Caco-2 (cell line): ENCODE results near the gene ZSWIM9. TPM values are rescaled to one million over a fixed set of nuclear protein-coding genes. Genes with fewer than 3 reads are reported as not detected.

Experiments used
- BruUV-seq: library from RNA; stranded (reverse); fragments of 400-500 nt; replicated peaks from 2 replicates; lab custom pipeline; 2021; lab: Mats Ljungman, UMichigan
- CTCF ChIA-PET: fragments of 300-600 bp; sonication (Branson Sonifier 250); formaldehyde crosslinking; loops from one replicate; lab custom pipeline; 2022; ENCODE audit warnings: antibody characterized with exemption; lab: Charles Lee
- POLR2A ChIA-PET: fragments of 300-600 bp; sonication (Branson Sonifier 250); formaldehyde crosslinking; loops from one replicate; lab custom pipeline; 2022; ENCODE audit warnings: antibody characterized with exemption; lab: Charles Lee
- DNase-seq, 2 experiments: peaks; one replicate each; pipeline versions ENCODE4 v3.0.0 to v3.0.0-alpha.2; 2020 to 2022
- H3K27me3 ChIP-seq: replicated peaks from 2 replicates; pipeline ENCODE4 v1.6.0; 2011; ENCODE audit warnings: low read length; ENCODE audit not compliant: control insufficient read depth, insufficient read depth
- H3K36me3 ChIP-seq: 2 replicates; pipeline ENCODE4 v1.5.1; 2011; ENCODE audit warnings: low read length; ENCODE audit not compliant: control insufficient read depth, insufficient read depth
- H3K4me1 ChIP-seq: fragments of 250-450 bp; sonication (Bioruptor Pico); 2 replicates; pipeline ENCODE4 v1.5.1; 2020; ENCODE audit warnings: mild to moderate bottlenecking
- H3K4me3 ChIP-seq: 2 replicates; pipeline ENCODE4 v1.5.1; 2011; ENCODE audit warnings: low read depth, mild to moderate bottlenecking, control low read depth, low read length
- H3K9me3 ChIP-seq: fragments of 250-450 bp; sonication (Bioruptor Pico); 2 replicates; pipeline ENCODE4 v1.5.1; 2020; ENCODE audit warnings: mild to moderate bottlenecking, moderate library complexity
- H3K27ac Mint-ChIP-seq: one replicate; pipeline ENCODE4 v1.8.0; 2022; ENCODE audit warnings: mixed read lengths; ENCODE audit not compliant: unreplicated experiment
- H3K27me3 Mint-ChIP-seq: one replicate; pipeline ENCODE4 v1.8.0; 2022; ENCODE audit warnings: mixed read lengths; ENCODE audit not compliant: insufficient read depth, unreplicated experiment
- H3K36me3 Mint-ChIP-seq: one replicate; pipeline ENCODE4 v1.8.0; 2022; ENCODE audit warnings: mild to moderate bottlenecking, mixed read lengths; ENCODE audit not compliant: insufficient read depth, unreplicated experiment
- H3K4me1 Mint-ChIP-seq: one replicate; pipeline ENCODE4 v1.8.0; 2022; ENCODE audit warnings: low read depth, mixed read lengths; ENCODE audit not compliant: unreplicated experiment
- H3K4me3 Mint-ChIP-seq: one replicate; pipeline ENCODE4 v1.8.0; 2022; ENCODE audit warnings: mild to moderate bottlenecking, moderate library complexity, mixed read lengths; ENCODE audit not compliant: unreplicated experiment
- H3K9me3 Mint-ChIP-seq: one replicate; pipeline ENCODE4 v1.8.0; 2022; ENCODE audit warnings: mixed read lengths; ENCODE audit not compliant: unreplicated experiment
- intact Hi-C: fragments of 100-400 bp; cut with micrococcal nuclease; formaldehyde crosslinking; loops from one replicate; pipeline ENCODE4 v1.10.0; 2022; ENCODE audit not compliant: unreplicated experiment
- total RNA-seq: library from RNA; stranded (reverse); gene quantifications from 2 replicates; pipeline ENCODE4 v1.2.3, GENCODE V29; 2022
- TF ChIP-seq, protein P1 (sequence below), 2 experiments: fragments of 200-600 bp in 1 of 2; IDR thresholded peaks; 1 replicate in 1 of 2; 2 replicates in 1 of 2; pipeline versions ENCODE4 v1.5.1 to v1.8.0; 2011 to 2022; ENCODE audit warnings: antibody characterized with exemption in 1 of 2, control low read depth in 1 of 2, inconsistent platforms in 1 of 2, low read depth in 1 of 2, low read length in 1 of 2, mild to moderate bottlenecking in 1 of 2, moderate library complexity in 1 of 2; ENCODE audit not compliant: insufficient read depth in 1 of 2, severe bottlenecking in 1 of 2, unreplicated experiment in 1 of 2

Gene ZSWIM9
- total RNA-seq, 1 experiment from 2014 or later: 4.9 TPM

- peaks cover 7% of the 10 kb centered on the region; the same call in 1 of the 2 replicates for H3K4me1 ChIP-seq
- Mint-ChIP-seq H3K27ac (no peak overlapping the region), H3K27me3 (no peaks in the 10 kb centered on the region), H3K9me3 (peaks cover 8% of the 10 kb centered on the region), H3K4me3 (no peak overlapping the region), H3K4me1 (no peaks in the 10 kb centered on the region), H3K36me3 (peaks cover 9% of the 10 kb centered on the region)
- no peak for DNase-seq
- ChIA-PET POLR2A (no interaction called here), CTCF (no interaction called here)
- TF ChIP-seq, protein P1, sequence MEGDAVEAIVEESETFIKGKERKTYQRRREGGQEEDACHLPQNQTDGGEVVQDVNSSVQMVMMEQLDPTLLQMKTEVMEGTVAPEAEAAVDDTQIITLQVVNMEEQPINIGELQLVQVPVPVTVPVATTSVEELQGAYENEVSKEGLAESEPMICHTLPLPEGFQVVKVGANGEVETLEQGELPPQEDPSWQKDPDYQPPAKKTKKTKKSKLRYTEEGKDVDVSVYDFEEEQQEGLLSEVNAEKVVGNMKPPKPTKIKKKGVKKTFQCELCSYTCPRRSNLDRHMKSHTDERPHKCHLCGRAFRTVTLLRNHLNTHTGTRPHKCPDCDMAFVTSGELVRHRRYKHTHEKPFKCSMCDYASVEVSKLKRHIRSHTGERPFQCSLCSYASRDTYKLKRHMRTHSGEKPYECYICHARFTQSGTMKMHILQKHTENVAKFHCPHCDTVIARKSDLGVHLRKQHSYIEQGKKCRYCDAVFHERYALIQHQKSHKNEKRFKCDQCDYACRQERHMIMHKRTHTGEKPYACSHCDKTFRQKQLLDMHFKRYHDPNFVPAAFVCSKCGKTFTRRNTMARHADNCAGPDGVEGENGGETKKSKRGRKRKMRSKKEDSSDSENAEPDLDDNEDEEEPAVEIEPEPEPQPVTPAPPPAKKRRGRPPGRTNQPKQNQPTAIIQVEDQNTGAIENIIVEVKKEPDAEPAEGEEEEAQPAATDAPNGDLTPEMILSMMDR (IDR thresholded peaks at IDR 0.05; ENCODE audit: insufficient read depth in 1 of 2, low read depth in 1 of 2, low read length in 1 of 2, severe bottlenecking in 1 of 2, unreplicated experiment in 1 of 2): no peak
- no peaks in the 10 kb centered on the region; the same call in 1 of the 2 replicates for H3K36me3 ChIP-seq
- intact Hi-C loops: no loop called here
- no TSS peak for BruUV-seq
- H3K9me3 ChIP-seq: peaks cover 10% of the 10 kb centered on the region
- no peak overlapping the region for H3K4me3 ChIP-seq
- H3K27me3 ChIP-seq: no peaks in the 10 kb centered on the region
Observed at GRCh38 chr19:48186015-48186414, 15.5 kb downstream of the ZSWIM9 start.

GRCh38 chr19:48186541-48186991 is 16.1 kb downstream of the ZSWIM9 start:
- POLR2A ChIA-PET: no interaction called here
- CTCF ChIA-PET: no interaction called here
- intact Hi-C loops: no loop called here

DNA sequence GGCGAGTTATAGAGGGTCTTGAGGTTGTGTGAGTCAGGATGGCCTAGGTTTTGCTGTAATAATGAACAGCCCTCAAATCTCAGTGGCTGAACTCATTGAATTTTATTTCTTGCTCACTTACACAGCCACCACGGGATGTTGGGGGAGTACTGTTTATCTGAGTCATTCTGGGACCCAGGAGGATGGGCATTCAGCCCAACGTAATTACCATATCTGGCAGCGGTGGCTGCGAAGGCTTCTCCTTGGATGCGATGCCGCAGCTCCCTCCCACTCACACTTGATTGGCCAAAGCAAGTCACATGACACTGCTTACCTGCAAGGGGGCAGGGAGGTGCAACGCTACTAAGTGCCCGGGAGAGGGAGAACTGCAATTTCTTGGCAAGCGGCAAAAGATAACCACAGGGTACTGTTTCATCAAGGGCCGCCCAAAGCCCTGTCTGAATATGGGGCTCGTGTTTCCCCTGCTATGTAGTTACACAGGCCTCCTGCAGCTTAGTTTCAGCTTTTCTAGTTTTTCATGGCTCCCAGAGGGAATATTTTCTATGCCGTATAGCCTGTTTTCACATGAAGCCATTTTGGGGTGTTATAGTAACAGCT is 19.9 kb downstream of the ZSWIM9 start:
- ChIA-PET CTCF (interaction anchor here (0.6 to 1.6 kb wide), 7 partner anchors 10 to 175 kb away, joined by 4 to 45 read pairs (median 5); partner anchors contain the start of gene CARD8), POLR2A (interaction anchor here (0.6 to 1.6 kb wide), 3 partner anchors 13 to 1077 kb away, joined by 3 to 15 read pairs (median 3); partner anchors contain the start of gene ZC3H4)
- Mint-ChIP-seq H3K27me3 (no peaks in the 10 kb centered on the region), H3K9me3 (no peaks in the 10 kb centered on the region), H3K36me3 (peaks cover 9% of the 10 kb centered on the region), H3K27ac (no peak overlapping the region), H3K4me1 (no peaks in the 10 kb centered on the region), H3K4me3 (peak overlapping the region; percentile 35)
- peak; percentile 93 to 95 for DNase-seq
- H3K4me3 ChIP-seq: no peak overlapping the region
- H3K27me3 ChIP-seq: no peaks in the 10 kb centered on the region
- BruUV-seq: no TSS peak
- H3K9me3 ChIP-seq: no peaks in the 10 kb centered on the region
- TF ChIP-seq, protein P1 (IDR thresholded peaks at IDR 0.05; ENCODE audit: insufficient read depth in 1 of 2, low read depth in 1 of 2, low read length in 1 of 2, severe bottlenecking in 1 of 2, unreplicated experiment in 1 of 2): peak; percentile 65 to 77
- peaks cover 3% of the 10 kb centered on the region; the same call in 1 of the 2 replicates for H3K4me1 ChIP-seq
- intact Hi-C loops: loop anchor here (1.0 kb wide), 2 partner anchors 13 to 70 kb away; no protein-coding TSS in a partner anchor
- H3K36me3 ChIP-seq: no peaks in the 10 kb centered on the region; the same call in 1 of the 2 replicates

More at GRCh38 chr19:48186541-48186991, 16.1 kb downstream of the ZSWIM9 start:
- H3K4me3 Mint-ChIP-seq: no peak overlapping the region
- no TSS peak for BruUV-seq
- peaks cover 3% of the 10 kb centered on the region for H3K9me3 Mint-ChIP-seq
- H3K27me3 Mint-ChIP-seq: no peaks in the 10 kb centered on the region
- peaks cover 5% of the 10 kb centered on the region; the same call in 1 of the 2 replicates for H3K9me3 ChIP-seq
- H3K4me1 Mint-ChIP-seq: no peaks in the 10 kb centered on the region
- peaks cover 9% of the 10 kb centered on the region for H3K36me3 Mint-ChIP-seq
- H3K36me3 ChIP-seq: no peaks in the 10 kb centered on the region; the same call in 1 of the 2 replicates
- H3K27ac Mint-ChIP-seq: no peak overlapping the region
- no peaks in the 10 kb centered on the region for H3K27me3 ChIP-seq
- DNase-seq: no peak
- peaks cover 7% of the 10 kb centered on the region; the same call in 1 of the 2 replicates for H3K4me1 ChIP-seq
- TF ChIP-seq, protein P1 (IDR thresholded peaks at IDR 0.05; ENCODE audit: insufficient read depth in 1 of 2, low read depth in 1 of 2, low read length in 1 of 2, severe bottlenecking in 1 of 2, unreplicated experiment in 1 of 2): no peak
- H3K4me3 ChIP-seq: no peak overlapping the region
